GM23248 (cell line): ENCODE results near the gene P3H4. TPM values are rescaled to one million over a fixed set of nuclear protein-coding genes. Genes with fewer than 3 reads are reported as not detected.

Source experiments
- DNase-seq: peaks from one replicate; pipeline ENCODE4 v3.0.0-alpha.2; 2015
- H2AFZ ChIP-seq: fragments of 200-600 bp; sonication (generic); 2 replicates; pipeline ENCODE4 v1.6.1; 2016; ENCODE audit warnings: antibody characterized with exemption
- H3F3A ChIP-seq: fragments of 200-600 bp; sonication (generic); 2 replicates; pipeline ENCODE4 v1.6.1; 2016; ENCODE audit warnings: mild to moderate bottlenecking, antibody characterized with exemption, mixed run types; ENCODE audit not compliant: insufficient read depth
- H3K27ac ChIP-seq: fragments of 200-600 bp; sonication (generic); 2 replicates; pipeline ENCODE4 v1.5.1; 2016; ENCODE audit warnings: mild to moderate bottlenecking
- H3K27me3 ChIP-seq: fragments of 200-600 bp; sonication (generic); replicated peaks from 2 replicates; pipeline ENCODE4 v1.6.1; 2016; ENCODE audit warnings: mild to moderate bottlenecking; ENCODE audit not compliant: insufficient read depth
- H3K36me3 ChIP-seq: fragments of 200-600 bp; sonication (generic); 2 replicates; pipeline ENCODE4 v1.6.1; 2016; ENCODE audit warnings: low read depth, mild to moderate bottlenecking
- H3K4me1 ChIP-seq: fragments of 200-600 bp; sonication (generic); 2 replicates; pipeline ENCODE4 v1.6.1; 2016; ENCODE audit warnings: mild to moderate bottlenecking; ENCODE audit not compliant: insufficient read depth
- H3K4me2 ChIP-seq: fragments of 200-600 bp; sonication (generic); one replicate; pipeline ENCODE4 v1.6.1; 2016; ENCODE audit warnings: mild to moderate bottlenecking; ENCODE audit not compliant: unreplicated experiment
- H3K4me3 ChIP-seq: fragments of 200-600 bp; sonication (generic); 2 replicates; pipeline ENCODE4 v1.5.1; 2016; ENCODE audit warnings: mild to moderate bottlenecking
- H3K79me2 ChIP-seq: fragments of 200-600 bp; sonication (generic); 2 replicates; pipeline ENCODE4 v1.6.1; 2016; ENCODE audit warnings: mild to moderate bottlenecking; ENCODE audit not compliant: insufficient read depth
- H3K9ac ChIP-seq: fragments of 200-600 bp; sonication (generic); 2 replicates; pipeline ENCODE4 v1.6.1; 2016; ENCODE audit warnings: mild to moderate bottlenecking
- H3K9me2 ChIP-seq: fragments of 200-600 bp; sonication (generic); 2 replicates; pipeline ENCODE4 v1.6.1; 2016; ENCODE audit warnings: mixed run types, mild to moderate bottlenecking, moderate library complexity; ENCODE audit not compliant: insufficient read depth
- H3K9me3 ChIP-seq: fragments of 200-600 bp; sonication (generic); one replicate; pipeline ENCODE4 v1.6.1; 2017; ENCODE audit warnings: low read depth
- H4K20me1 ChIP-seq: fragments of 200-600 bp; sonication (generic); 2 replicates; pipeline ENCODE4 v1.6.0; 2016; ENCODE audit not compliant: insufficient read depth
- EZH2 ChIP-seq: fragments of 200-600 bp; sonication (generic); IDR thresholded peaks from 2 replicates; pipeline ENCODE4 v1.6.1; 2018; ENCODE audit warnings: antibody characterized with exemption, mild to moderate bottlenecking; ENCODE audit not compliant: insufficient read depth, poor library complexity, severe bottlenecking
- EZH2phosphoT487 ChIP-seq: fragments of 200-600 bp; sonication (generic); IDR thresholded peaks from 2 replicates; pipeline ENCODE4 v1.6.1; 2018; ENCODE audit warnings: antibody characterized with exemption, moderate library complexity, mild to moderate bottlenecking, low read depth; ENCODE audit not compliant: insufficient read depth
- WGBS, 2 experiments: methylation state at CpG; one replicate each; pipeline ENCODE4 v1.1.6; 2015 to 2017; ENCODE audit warnings: low lambda C conversion rate in 2 of 2, low coverage in 1 of 2; ENCODE audit errors: missing lambda C conversion rate in 2 of 2; 5-methylcytosine and 5-hydroxymethylcytosine counted together
- in situ Hi-C: fragments of 300-500 bp; cut with MboI; formaldehyde crosslinking; loops from 2 replicates; pipeline ENCODE4 v1.15.0; 2020
- polyA plus RNA-seq: library from polyadenylated mRNA; unstranded; fragments of >200 nt; fragmentation: Nextera tagmentation; extraction: Ambion mirVana; gene quantifications from 2 replicates; pipeline ENCODE4 v1.2.1, GENCODE V29; 2016
- total RNA-seq: library from RNA; depleted of rRNA; stranded (reverse); fragments of >200 nt; shearing (Covaris generic); gene quantifications from 2 replicates; pipeline ENCODE4 v1.2.3, GENCODE V29; 2014

The P3H4 gene
- total and polyA plus RNA-seq, 2 experiments from 2014 or later, result 96.9 to 161 TPM

GRCh38 chr17:41786227-41787020, 25.3 kb downstream of the P3H4 start, which contains the start of gene JUP:
TSS of gene JUP (minus strand) at chr17:41786711. CDS start at chr17:41771854, 14,857 bp downstream.
- H3K4me2 ChIP-seq, result peak within 1 kb of the TSS; percentile 46
- no peak within 1 kb of the TSS for H3K27ac ChIP-seq
- H3K4me3 ChIP-seq, result peak within 1 kb of the TSS; percentile 69
- no peaks in the 10 kb centered on the region for H3F3A ChIP-seq
- H2AFZ ChIP-seq, result peak within 1 kb of the TSS; percentile 72
- peak within 1 kb of the TSS; percentile 33 for H3K9ac ChIP-seq
- H3K9me2 ChIP-seq, result no peaks in the 10 kb centered on the region
- H3K9me3 ChIP-seq, result no peaks in the 10 kb centered on the region
- no peak for TF ChIP-seq EZH2phosphoT487
- TF ChIP-seq EZH2, result no peak
- WGBS, 2 experiments, result 2% methylated on average over 48 to 55 of the region's 79 CpGs
- H3K27me3 ChIP-seq, result no peaks in the 10 kb centered on the region
- no peaks in the 10 kb centered on the region for H3K4me1 ChIP-seq
- DNase-seq, result peak; percentile 96
- no peaks in the 10 kb centered on the region for H3K36me3 ChIP-seq
- in situ Hi-C loops, result no loop called here
- no peaks in the 10 kb centered on the region for H4K20me1 ChIP-seq
- H3K79me2 ChIP-seq, result no peaks in the 10 kb centered on the region

- in situ Hi-C loops, result no loop called here
- Histone ChIP-seq H2AFZ (peak overlapping the region; percentile 72), H3F3A (no peaks in the 10 kb centered on the region), H3K27me3 (no peaks in the 10 kb centered on the region), H4K20me1 (no peaks in the 10 kb centered on the region), H3K36me3 (no peaks in the 10 kb centered on the region), H3K9me3 (no peaks in the 10 kb centered on the region), H3K9ac (peak overlapping the region; percentile 33; the same call in 1 of the 2 replicates), H3K4me2 (peak overlapping the region; percentile 46), H3K4me1 (no peaks in the 10 kb centered on the region), H3K27ac (no peak overlapping the region), H3K9me2 (no peaks in the 10 kb centered on the region), H3K79me2 (no peaks in the 10 kb centered on the region), H3K4me3 (peak overlapping the region; percentile 69)
- DNase-seq, result peak; percentile 34
- WGBS, 2 experiments, result 12 to 15% methylated on average over 16 to 22 of the region's 22 CpGs
- TF ChIP-seq EZH2phosphoT487, result no peak
- no peak for TF ChIP-seq EZH2
Observed at GRCh38 chr17:41785859-41786226, 25.9 kb downstream of the P3H4 start.

- Histone ChIP-seq H3K9ac (no peak overlapping the region), H3K9me2 (no peaks in the 10 kb centered on the region), H2AFZ (no peak overlapping the region), H4K20me1 (no peaks in the 10 kb centered on the region), H3K79me2 (no peaks in the 10 kb centered on the region), H3K4me3 (no peak overlapping the region; the same call in 1 of the 2 replicates), H3K27ac (no peak overlapping the region), H3F3A (no peaks in the 10 kb centered on the region), H3K36me3 (no peaks in the 10 kb centered on the region), H3K27me3 (no peaks in the 10 kb centered on the region), H3K9me3 (no peaks in the 10 kb centered on the region), H3K4me1 (no peaks in the 10 kb centered on the region), H3K4me2 (peak overlapping the region; percentile 46)
- in situ Hi-C loops, result no loop called here
- 44 to 47% methylated on average over 13 of the region's 13 CpGs for WGBS, 2 experiments
- TF ChIP-seq EZH2phosphoT487, result no peak
- no peak for TF ChIP-seq EZH2
- DNase-seq, result no peak
Observed at GRCh38 chr17:41785091-41785858, 26.5 kb downstream of the P3H4 start.

- H3K9ac ChIP-seq, result no peak overlapping the region
- no peak for TF ChIP-seq EZH2
- TF ChIP-seq EZH2phosphoT487, result no peak
- no peaks in the 10 kb centered on the region for H3K36me3 ChIP-seq
- H3K9me2 ChIP-seq, result no peaks in the 10 kb centered on the region
- in situ Hi-C loops, result no loop called here
- H3K4me3 ChIP-seq, result no peak overlapping the region
- no peaks in the 10 kb centered on the region for H3K27me3 ChIP-seq
- H3K27ac ChIP-seq, result no peak overlapping the region
- H3K4me1 ChIP-seq, result no peaks in the 10 kb centered on the region
- DNase-seq, result peak; percentile 32
- H3K9me3 ChIP-seq, result no peaks in the 10 kb centered on the region
- no peak overlapping the region for H3K4me2 ChIP-seq
- no peaks in the 10 kb centered on the region for H4K20me1 ChIP-seq
- WGBS, 2 experiments, result 73 to 77% methylated on average over 6 of the region's 6 CpGs
- H3K79me2 ChIP-seq, result no peaks in the 10 kb centered on the region
- no peak overlapping the region for H2AFZ ChIP-seq
- H3F3A ChIP-seq, result no peaks in the 10 kb centered on the region
Observed at GRCh38 chr17:41784207-41784744, 27.5 kb downstream of the P3H4 start.
